Lower lobe of right lung (tissue), 2 donors: ENCODE results near the gene WDFY4. TPM values are rescaled to one million over a fixed set of nuclear protein-coding genes. Genes with fewer than 3 reads are reported as not detected.

Source experiments
- ATAC-seq, 2 donors: fragments of 200-7000 bp; cut with Tn5 transposase; one replicate each; pipeline ENCODE4 v1.9.1; 2020 to 2022; ENCODE audit warnings: mild to moderate bottlenecking in 2 of 2, moderate library complexity in 2 of 2
- DNase-seq: peaks from one replicate; pipeline ENCODE4 v3.0.0-alpha.2; 2020
- H3K27ac ChIP-seq: fragments of 200-600 bp; one replicate; pipeline ENCODE4 v1.8.0; 2022
- H3K27me3 ChIP-seq: fragments of 200-600 bp; one replicate; pipeline ENCODE4 v1.8.0; 2022; ENCODE audit warnings: low read depth
- H3K36me3 ChIP-seq: fragments of 200-600 bp; one replicate; pipeline ENCODE4 v1.8.0; 2022; ENCODE audit warnings: mild to moderate bottlenecking
- H3K4me1 ChIP-seq: fragments of 200-600 bp; one replicate; pipeline ENCODE4 v1.8.0; 2022
- H3K4me3 ChIP-seq: fragments of 200-600 bp; one replicate; pipeline ENCODE4 v1.8.0; 2022; ENCODE audit warnings: mild to moderate bottlenecking
- H3K9me3 ChIP-seq: fragments of 200-600 bp; one replicate; pipeline ENCODE4 v1.8.0; 2022
- CTCF ChIP-seq: fragments of 200-600 bp; IDR thresholded peaks from one replicate; pipeline ENCODE4 v1.8.0; 2022; ENCODE audit warnings: antibody characterized with exemption, mild to moderate bottlenecking
- intact Hi-C: fragments of 100-400 bp; cut with DNase I; formaldehyde crosslinking; loops from one replicate; pipeline ENCODE4 v1.11.0; 2022
- total RNA-seq: library from RNA; stranded (reverse); fragmentation: NEBNext Ultra II Directional; extraction: Animal tissue kit (Norgen Biotek cat#: 25700); gene quantifications from one replicate; pipeline ENCODE4 v1.2.1, GENCODE V29; 2021
- donor health status: DM: no; HTN: yes; CAD: no; lungs with severe emphysema.

WDFY4 gene
- total RNA-seq, 1 donor from 2014 or later: 44.4 TPM

- no peaks in the 10 kb centered on the region for H3K36me3 ChIP-seq
- no peak for TF ChIP-seq CTCF
- H3K27ac ChIP-seq: peak overlapping the region; percentile 71
- no peak for DNase-seq
- ATAC-seq: no peak
- no peaks in the 10 kb centered on the region for H3K27me3 ChIP-seq
- no peaks in the 10 kb centered on the region for H3K9me3 ChIP-seq
- H3K4me1 ChIP-seq: peaks cover 25% of the 10 kb centered on the region
- H3K4me3 ChIP-seq: no peak overlapping the region
- intact Hi-C loops: no loop called here
These were observed 114.0 kb downstream of the WDFY4 start for GRCh38 chr10:48798481-48799254.

DNA sequence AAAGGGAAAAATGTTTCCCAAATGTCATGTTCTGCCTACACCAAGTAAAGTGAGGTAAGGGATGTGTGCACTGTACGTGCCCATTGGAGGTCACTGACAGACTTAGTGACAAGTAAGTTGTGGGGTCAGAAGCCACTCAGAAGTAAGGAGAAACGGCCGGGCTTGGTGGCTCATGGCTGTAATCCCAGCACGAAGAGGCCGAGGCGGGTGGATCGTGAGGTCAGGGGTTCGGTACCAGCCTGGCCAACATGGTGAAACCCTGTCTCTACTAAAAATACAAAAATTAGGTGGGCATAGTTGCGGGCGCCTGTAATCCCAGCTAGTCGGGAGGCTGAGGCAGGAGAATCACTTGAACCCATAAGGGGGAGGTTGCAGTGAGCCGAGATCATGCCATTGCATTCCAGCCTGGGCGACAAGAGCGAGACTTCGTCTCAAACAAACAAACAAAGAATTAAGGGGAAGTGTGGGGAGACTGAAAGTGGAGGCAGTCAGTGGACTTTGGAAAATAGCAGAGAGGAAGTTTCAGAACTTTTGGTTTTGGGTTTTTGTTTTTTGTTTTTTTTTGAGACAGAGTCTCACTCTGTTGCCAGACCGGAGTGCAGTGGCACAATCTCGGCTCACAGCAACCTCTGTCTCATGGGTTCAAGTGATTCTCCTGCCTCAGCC lies 114.8 kb downstream of the WDFY4 start:
- TF ChIP-seq CTCF: no peak
- Histone ChIP-seq H3K36me3 (no peaks in the 10 kb centered on the region), H3K27ac (peak overlapping the region; percentile 71), H3K9me3 (no peaks in the 10 kb centered on the region), H3K27me3 (no peaks in the 10 kb centered on the region), H3K4me1 (peaks cover 30% of the 10 kb centered on the region), H3K4me3 (no peak overlapping the region)
- intact Hi-C loops: no loop called here
- DNase-seq (no peak), ATAC-seq (peak; percentile 38 to 62)

GRCh38 chr10:48800007-48800675 lies 115.5 kb downstream of the WDFY4 start:
- DNase-seq (no peak), ATAC-seq (peak; percentile 80 to 89)
- Histone ChIP-seq H3K27ac (peak overlapping the region; percentile 71), H3K27me3 (no peaks in the 10 kb centered on the region), H3K9me3 (no peaks in the 10 kb centered on the region), H3K4me1 (peaks cover 37% of the 10 kb centered on the region), H3K4me3 (peak overlapping the region; percentile 17), H3K36me3 (no peaks in the 10 kb centered on the region)
- no peak for TF ChIP-seq CTCF
- intact Hi-C loops: no loop called here

DNA sequence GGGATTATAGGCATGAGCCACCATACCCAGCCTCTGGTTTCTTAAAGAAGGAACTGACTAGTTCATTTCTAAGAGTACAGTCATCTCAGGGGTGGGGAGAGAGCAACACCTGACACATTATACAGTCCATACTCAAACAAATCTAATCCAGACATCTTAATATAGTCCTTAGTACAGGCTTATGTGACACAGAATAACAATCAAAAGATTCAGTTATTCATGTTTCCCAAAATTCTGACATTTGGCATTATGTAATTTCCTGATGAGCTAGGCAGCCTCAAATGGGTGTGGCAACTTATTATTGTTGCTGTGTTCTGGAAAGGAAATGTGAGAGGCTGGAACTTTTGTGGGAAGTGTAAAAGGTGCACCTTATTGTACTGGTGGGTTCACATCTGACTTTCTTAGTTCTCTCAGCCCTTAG lies 116.3 kb downstream of the WDFY4 start:
- Histone ChIP-seq H3K9me3 (no peaks in the 10 kb centered on the region), H3K27ac (peak overlapping the region; percentile 71), H3K27me3 (no peaks in the 10 kb centered on the region), H3K4me3 (peak overlapping the region; percentile 17), H3K4me1 (peaks cover 45% of the 10 kb centered on the region), H3K36me3 (no peaks in the 10 kb centered on the region)
- intact Hi-C loops: no loop called here
- no peak for TF ChIP-seq CTCF
- ATAC-seq: peak; percentile 19 to 22
- no peak for DNase-seq

DNA sequence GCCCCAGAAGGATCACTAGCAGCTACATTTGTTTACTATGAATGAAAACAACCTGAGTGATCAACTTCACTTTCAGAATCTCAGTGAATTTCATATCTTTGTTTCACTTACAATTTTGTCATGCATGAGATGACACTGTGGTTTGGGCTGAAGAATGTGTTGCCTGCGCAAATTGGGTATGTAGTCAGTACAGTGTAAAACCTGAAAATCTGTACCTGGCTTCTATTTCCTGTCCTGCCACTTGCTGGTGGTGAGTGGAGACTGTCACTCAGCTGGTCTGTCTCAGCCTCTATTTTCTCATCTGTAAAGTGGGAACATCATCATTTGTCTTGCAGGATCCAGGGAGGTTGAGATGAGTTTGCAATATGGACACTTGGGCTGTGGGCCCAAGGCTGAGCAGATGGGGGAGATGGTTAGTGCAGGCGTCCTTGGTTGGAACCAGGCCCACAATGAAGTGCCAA lies 118.0 kb downstream of the WDFY4 start:
- ATAC-seq (no peak), DNase-seq (no peak)
- no peak for TF ChIP-seq CTCF
- Histone ChIP-seq H3K4me3 (no peak overlapping the region), H3K27me3 (no peaks in the 10 kb centered on the region), H3K36me3 (no peaks in the 10 kb centered on the region), H3K27ac (no peak overlapping the region), H3K4me1 (peaks cover 50% of the 10 kb centered on the region), H3K9me3 (no peaks in the 10 kb centered on the region)
- intact Hi-C loops: no loop called here
